ENCODE data around the gene RXRA.

The RXRA gene

GRCh38 chr9:134420974-134421432, 94.7 kb downstream of the RXRA start:
- DNase-seq: no peak

GRCh38 chr9:134421888-134422287, 95.6 kb downstream of the RXRA start:
- DNase-seq: no peak

- DNase-seq: peak; percentile 66
Measured at GRCh38 chr9:134422301-134423090, 96.2 kb downstream of the RXRA start.

DNA sequence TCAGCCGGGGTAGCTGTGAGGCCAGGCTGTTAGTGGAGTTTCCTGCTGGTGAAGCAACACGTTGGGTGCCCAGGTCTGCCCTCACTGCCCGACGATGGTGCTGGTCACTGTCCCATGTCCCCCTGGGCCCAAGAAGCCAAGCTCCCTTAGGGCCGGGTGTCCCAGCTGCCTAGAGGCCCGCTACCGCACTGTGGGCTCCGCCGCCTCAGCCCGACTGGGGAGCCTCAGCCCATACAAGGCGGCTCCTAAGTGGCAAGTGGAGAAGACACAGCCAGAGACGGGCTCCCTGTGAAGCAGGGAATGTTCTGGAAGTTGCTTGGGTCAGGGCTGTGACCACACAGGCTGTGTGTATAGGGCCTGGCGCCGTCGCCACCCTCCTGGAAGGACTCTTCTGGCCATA, 96.9 kb downstream of the RXRA start:
- no peak for DNase-seq

DNA sequence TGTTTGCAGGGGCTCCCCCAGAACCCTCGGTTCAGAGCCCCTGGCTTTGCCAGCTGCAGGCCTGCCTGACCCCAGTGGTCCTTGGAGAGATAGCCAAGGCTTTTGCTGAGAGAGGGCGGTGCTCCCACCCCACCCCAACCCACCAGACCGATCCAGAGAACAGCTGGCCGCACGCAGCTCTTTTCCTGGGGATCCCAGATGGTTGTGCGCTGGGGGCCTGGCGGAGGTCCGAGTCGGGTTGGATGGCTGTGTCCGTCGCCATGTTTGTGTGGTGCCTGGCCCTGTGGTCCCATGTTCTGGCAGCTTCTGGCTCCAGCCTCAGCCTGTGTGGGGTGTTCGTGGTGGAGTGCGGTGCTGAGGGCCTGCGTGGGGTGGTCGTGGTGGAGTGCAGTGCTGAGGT, 97.5 kb downstream of the RXRA start:
- DNase-seq: no peak

DNA sequence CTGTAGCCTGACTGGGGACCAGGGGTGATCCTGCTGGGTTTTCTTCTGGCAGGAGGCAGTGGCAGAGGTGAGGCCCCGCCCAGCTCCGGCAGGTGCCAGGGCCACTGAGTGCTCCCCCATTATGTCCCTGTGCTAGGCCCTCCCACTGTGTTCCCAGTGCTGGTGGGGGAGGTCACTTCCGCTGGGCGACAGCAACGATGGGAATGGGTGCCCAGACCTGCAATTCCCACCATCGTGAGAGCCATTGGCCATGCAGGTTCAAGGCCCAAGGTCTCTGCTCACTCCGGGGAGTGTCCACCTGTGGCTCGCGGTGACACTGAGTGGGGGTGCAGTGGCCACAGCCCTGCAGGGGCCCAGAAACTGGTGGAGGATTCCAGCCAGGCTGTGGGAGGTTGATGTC, 98.6 kb downstream of the RXRA start:
- DNase-seq: no peak

DNA sequence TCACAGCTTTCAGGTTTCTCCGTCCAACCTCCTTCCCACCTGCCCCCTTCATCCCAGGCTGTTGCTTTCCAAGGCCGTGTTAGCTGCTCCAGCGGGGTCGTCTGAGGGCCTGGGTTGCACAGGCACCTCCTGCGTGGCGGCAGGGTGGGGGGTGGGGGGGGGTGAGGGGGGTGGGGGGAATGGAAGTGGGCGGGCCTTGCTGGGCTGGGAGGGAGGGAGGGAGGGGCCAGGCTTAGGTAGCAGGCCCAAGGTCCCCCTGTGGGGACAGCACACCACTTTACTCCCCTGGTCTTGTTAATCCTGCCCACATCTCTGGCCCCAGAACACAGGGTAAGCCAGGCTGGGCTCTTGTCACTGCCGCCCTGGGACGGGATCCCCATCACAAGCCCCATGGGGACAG, 99.1 kb downstream of the RXRA start:
- no peak for DNase-seq

GRCh38 chr9:134425812-134426211, 99.6 kb downstream of the RXRA start:
- no peak for DNase-seq

- no peak for DNase-seq
Measured at GRCh38 chr9:134426436-134426835, 100.2 kb downstream of the RXRA start.

DNA sequence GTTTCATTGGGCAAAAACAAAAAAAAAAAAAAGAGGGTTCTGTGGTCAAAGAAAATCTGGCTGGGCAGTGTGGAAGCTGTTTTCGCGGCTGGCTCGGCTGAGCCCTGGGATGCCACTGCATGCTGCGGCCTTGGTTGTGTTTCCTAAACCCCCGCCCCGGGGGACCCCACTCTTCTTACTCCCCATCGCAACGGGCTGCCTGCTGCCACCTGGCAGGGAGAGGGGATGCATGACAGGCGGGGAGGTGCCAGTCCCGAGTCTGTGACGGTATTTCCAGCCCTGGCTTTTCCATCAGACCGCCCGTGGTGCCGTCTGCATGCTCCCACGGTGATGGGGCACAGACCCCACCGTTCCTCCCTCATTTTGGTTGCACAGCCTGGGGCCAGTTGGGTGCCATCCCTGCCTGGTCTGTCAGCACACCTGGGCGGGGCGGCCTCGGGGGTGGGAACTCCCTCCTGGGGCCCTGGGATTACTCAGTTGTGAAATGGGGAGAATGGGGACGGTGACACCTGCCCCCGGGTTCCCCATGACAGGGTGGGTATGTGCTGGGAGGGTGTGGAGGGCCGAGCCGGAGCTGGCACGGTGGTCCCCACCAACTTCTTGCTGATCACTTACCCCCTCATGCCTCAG, 101.0 kb downstream of the RXRA start:
- DNase-seq: no peak

GRCh38 chr9:134428559-134428958, 102.3 kb downstream of the RXRA start:
- DNase-seq: no peak

DNA sequence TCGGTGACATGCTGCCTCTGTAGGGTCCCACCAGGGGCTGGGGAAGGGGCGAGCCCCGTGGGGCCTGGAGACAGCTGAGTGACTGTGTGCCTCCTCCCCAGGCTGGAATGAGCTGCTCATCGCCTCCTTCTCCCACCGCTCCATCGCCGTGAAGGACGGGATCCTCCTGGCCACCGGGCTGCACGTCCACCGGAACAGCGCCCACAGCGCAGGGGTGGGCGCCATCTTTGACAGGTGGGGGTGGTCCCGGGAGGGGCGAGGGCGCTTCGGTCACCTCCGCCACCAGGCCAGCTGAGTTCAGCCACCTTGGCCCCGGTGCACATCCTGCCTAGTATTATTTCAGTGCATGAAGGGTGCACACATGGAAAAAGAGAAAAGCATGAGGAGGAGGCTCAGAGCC, 102.8 kb downstream of the RXRA start:
- DNase-seq: no peak

DNA sequence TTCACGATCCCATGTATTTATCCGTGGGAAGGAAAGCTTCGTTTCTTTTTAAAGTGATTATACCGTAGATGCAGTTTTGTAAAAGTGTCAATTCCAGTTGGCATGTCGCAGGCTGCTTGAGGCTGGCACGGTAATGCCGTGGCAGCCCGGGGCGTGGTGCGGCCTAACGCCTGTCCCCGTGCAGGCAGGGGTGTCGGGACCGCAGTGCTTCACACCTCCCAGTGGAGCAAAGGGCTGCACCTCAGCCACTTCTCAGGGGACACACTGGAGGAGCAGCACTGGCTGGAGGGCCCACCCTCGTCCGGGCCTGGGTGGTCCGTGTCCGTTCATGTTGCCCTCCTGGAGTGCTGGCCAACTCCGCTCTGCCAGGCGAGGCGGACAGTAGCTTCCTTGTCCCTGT, 103.2 kb downstream of the RXRA start:
- DNase-seq: no peak

DNA sequence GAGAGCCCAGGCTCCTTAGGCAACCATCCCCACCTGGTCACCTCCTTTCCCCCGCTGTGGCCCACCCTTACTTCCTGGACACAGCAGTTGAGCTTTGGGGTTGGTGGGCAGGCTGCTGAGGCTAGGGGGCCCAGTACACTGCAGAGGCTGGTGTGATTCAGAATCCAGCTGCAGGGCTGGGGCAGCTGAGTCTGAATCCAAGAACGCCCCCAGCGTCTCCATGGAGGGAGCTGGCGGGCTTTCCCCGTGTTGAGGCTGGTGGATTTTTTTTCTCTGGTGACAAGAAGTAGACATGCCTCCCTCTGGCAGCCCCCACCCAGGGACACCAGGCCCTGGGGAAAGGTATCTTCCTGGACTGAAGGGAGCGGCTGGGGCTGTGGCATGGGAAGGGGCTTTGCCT, 104.8 kb downstream of the RXRA start:
- no peak for DNase-seq

DNA sequence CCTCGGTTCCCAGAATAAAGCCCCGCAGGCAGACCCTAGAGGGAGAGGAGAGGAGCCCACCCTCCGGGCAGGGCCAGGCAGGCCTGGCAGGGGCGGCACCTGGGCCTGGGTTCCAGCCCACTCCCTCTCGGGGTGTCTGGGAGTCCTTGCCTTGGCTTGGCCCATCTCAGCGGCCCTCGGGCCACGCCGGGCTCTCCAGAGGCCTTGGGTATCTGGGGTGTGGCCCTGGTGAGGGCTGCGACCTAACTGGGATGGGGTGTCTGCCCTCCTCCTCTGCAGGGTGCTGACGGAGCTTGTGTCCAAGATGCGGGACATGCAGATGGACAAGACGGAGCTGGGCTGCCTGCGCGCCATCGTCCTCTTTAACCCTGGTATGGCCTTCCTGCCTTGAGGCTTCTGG, 105.4 kb downstream of the RXRA start:
- DNase-seq: no peak

GRCh38 chr9:134432471-134432870, 106.2 kb downstream of the RXRA start:
- no peak for DNase-seq

GRCh38 chr9:134433101-134433500, 106.8 kb downstream of the RXRA start:
- DNase-seq: peak; percentile 50

GRCh38 chr9:134433909-134434882, 107.9 kb downstream of the RXRA start:
- no peak for DNase-seq

- DNase-seq: peak; percentile 74
Measured at GRCh38 chr9:134434894-134435506, 108.7 kb downstream of the RXRA start.

GRCh38 chr9:134435550-134436378, 109.5 kb downstream of the RXRA start:
- DNase-seq: no peak

- DNase-seq: no peak
Measured at GRCh38 chr9:134436379-134436762, 110.1 kb downstream of the RXRA start.

- no peak for DNase-seq
Measured at GRCh38 chr9:134436911-134437310, 110.7 kb downstream of the RXRA start.
